CD4-positive, CD25-positive, alpha-beta regulatory T cell (primary cell): ENCODE results near the gene TMEM45A. TPM values are rescaled to one million over a fixed set of nuclear protein-coding genes. Genes with fewer than 3 reads are reported as not detected.

Experiments
- ATAC-seq, 2 donors: fragments of 150-1000 bp; cut with Tn5 transposase; one replicate each; pipeline ENCODE4 v1.10.0; 2021; ENCODE audit warnings: low read depth in 2 of 2, moderate number of reproducible peaks in 2 of 2, moderate library complexity in 1 of 2
- DNase-seq, 3 donors: peaks; one replicate each; pipeline versions ENCODE4 v3.0.0 to v3.0.0-alpha.2; 2012 to 2022; ENCODE audit warnings: mixed read lengths in 1 of 3
- H3K27ac ChIP-seq: one replicate; pipeline ENCODE4 v1.7.0; 2013; ENCODE audit warnings: mild to moderate bottlenecking, low read length; ENCODE audit not compliant: insufficient read depth, poor library complexity, severe bottlenecking
- H3K27me3 ChIP-seq: one replicate; pipeline ENCODE4 v1.7.0; 2013; ENCODE audit warnings: low read length; ENCODE audit not compliant: control insufficient read depth, insufficient read depth
- H3K36me3 ChIP-seq: one replicate; pipeline ENCODE4 v1.7.0; 2013; ENCODE audit warnings: mild to moderate bottlenecking, low read length, moderate library complexity; ENCODE audit not compliant: control insufficient read depth, insufficient read depth
- H3K4me1 ChIP-seq: 2 replicates; pipeline ENCODE4 v1.7.0; 2013; ENCODE audit warnings: mild to moderate bottlenecking, low read length; ENCODE audit not compliant: insufficient read depth, control insufficient read depth, poor library complexity, severe bottlenecking
- H3K4me3 ChIP-seq: one replicate; pipeline ENCODE4 v1.7.0; 2013; ENCODE audit warnings: low read depth, mild to moderate bottlenecking, low read length, moderate library complexity
- H3K9me3 ChIP-seq, 2 experiments: 1 replicate in 1 of 2; 2 replicates in 1 of 2; pipeline ENCODE4 v1.7.0; 2013; ENCODE audit warnings: low read length in 2 of 2, mild to moderate bottlenecking in 1 of 2, moderate library complexity in 1 of 2; ENCODE audit not compliant: control insufficient read depth in 2 of 2
- H3K27ac Mint-ChIP-seq, 3 donors: one replicate each; pipeline ENCODE4 v1.8.0; 2020 to 2022; ENCODE audit warnings: mild to moderate bottlenecking in 3 of 3, mixed read lengths in 3 of 3, moderate library complexity in 2 of 3
- H3K27me3 Mint-ChIP-seq: one replicate; pipeline ENCODE4 v1.8.0; 2022; ENCODE audit warnings: mild to moderate bottlenecking, mixed read lengths
- H3K36me3 Mint-ChIP-seq: one replicate; pipeline ENCODE4 v1.8.0; 2020; ENCODE audit warnings: mixed read lengths
- H3K4me1 Mint-ChIP-seq, 4 donors: one replicate each; pipeline ENCODE4 v1.8.0; 2020 to 2022; ENCODE audit warnings: mixed read lengths in 4 of 4, mild to moderate bottlenecking in 1 of 4
- H3K4me3 Mint-ChIP-seq, 4 donors: one replicate each; pipeline ENCODE4 v1.8.0; 2020 to 2022; ENCODE audit warnings: mild to moderate bottlenecking in 4 of 4, mixed read lengths in 4 of 4, moderate library complexity in 3 of 4
- H3K9me3 Mint-ChIP-seq, 7 donors: one replicate each; pipeline ENCODE4 v1.8.0; 2020 to 2022; ENCODE audit warnings: mixed read lengths in 7 of 7, mild to moderate bottlenecking in 3 of 7, moderate library complexity in 2 of 7
- polyA plus RNA-seq, 4 donors: library from polyadenylated mRNA; unstranded; fragments of 300-500 nt; fragmentation: Illumina TruSeq; gene quantifications; one replicate each; pipeline ENCODE4 v1.2.3, GENCODE V29; 2021
- total RNA-seq: library from RNA; stranded (reverse); gene quantifications from one replicate; pipeline ENCODE4 v1.2.3, GENCODE V29; 2022

Gene TMEM45A
- total and polyA plus RNA-seq, 5 donors from 2014 or later: 0.39 TPM; not detected in 4

DNA sequence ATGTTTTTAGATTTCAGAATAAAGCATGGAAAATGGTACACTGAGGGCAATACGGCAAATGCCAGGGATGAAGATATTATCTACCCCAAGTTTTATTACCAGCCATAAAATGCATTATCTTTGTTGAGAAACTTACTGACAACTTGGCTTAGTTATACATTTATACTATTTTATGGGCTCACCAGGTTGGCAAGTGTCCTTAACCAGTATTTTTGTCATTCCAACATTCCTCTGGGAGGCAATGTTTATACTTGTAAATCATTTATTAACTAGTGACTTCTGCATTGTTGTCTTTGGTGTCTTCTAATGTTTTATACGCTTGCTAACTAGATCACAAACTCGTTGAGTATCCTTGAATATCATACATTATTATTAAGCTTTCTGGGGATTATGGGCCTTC is 99.0 kb downstream of the TMEM45A start:
- Mint-ChIP-seq H3K36me3 (no peaks in the 10 kb centered on the region), H3K27me3 (peaks cover 13% of the 10 kb centered on the region), H3K4me3 (no peak overlapping the region)

DNA sequence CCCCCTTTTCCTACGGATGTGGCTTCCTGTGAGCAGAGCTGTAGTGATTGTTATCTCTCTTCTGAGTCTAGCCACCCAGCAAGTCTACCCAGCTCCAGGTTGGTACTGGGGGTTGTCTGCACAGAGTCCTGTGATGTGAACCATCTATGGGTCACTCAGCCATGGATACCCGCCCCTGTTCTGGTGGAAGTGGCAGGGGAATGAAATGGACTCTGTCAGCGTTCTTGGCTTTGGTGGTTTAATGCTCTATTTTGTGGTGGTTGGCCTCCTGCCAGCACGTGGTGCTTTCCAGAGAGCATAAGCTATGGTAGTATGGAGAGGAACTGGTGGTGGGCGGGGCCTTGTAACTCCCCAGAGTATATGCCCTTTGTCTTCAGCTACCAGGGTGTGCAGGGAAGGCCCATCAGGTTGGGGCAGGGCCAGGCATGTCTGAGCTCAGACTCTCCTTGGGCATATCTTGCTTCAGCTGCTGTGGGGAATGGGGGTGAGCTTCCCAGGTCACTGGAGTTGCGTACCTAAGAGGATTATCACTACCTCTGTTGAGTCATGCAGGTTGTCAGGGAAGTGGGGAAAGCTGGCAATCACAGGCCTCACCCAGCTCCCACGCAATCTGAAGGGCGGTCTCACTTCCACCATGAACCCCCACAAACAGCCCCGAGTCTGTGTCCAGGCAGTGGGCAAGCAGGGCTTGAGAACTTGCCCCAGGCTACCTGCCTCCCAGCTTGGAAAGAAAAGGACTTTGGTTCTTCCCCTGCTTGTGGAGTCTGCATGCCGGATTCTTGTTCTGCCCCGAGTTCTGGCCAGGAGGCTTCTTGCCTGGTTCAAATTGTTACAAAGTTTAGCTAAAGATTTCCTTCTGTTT is 108.0 kb downstream of the TMEM45A start:
- Mint-ChIP-seq H3K4me3 (no peak overlapping the region), H3K9me3 (peaks cover 0 to 9% (median 2%) of the 10 kb centered on the region in 7 donors), H3K36me3 (no peaks in the 10 kb centered on the region), H3K27ac (no peak overlapping the region), H3K4me1 (peaks cover 0 to 21% (median 12%) of the 10 kb centered on the region in 4 donors), H3K27me3 (peaks cover 17% of the 10 kb centered on the region)
- H3K4me1 ChIP-seq: peaks cover 10% of the 10 kb centered on the region
- H3K27ac ChIP-seq: no peak overlapping the region
- no peak overlapping the region for H3K4me3 ChIP-seq
- DNase-seq (no peak), ATAC-seq (no peak)
- no peaks in the 10 kb centered on the region for H3K36me3 ChIP-seq
- H3K27me3 ChIP-seq: no peaks in the 10 kb centered on the region
- H3K9me3 ChIP-seq: no peaks in the 10 kb centered on the region

More for the DNA sequence above, 99.0 kb downstream of the TMEM45A start:
- peaks cover 2% of the 10 kb centered on the region for H3K27me3 ChIP-seq
- Mint-ChIP-seq H3K4me1 (peaks cover 0 to 3% (median 2%) of the 10 kb centered on the region in 4 donors), H3K9me3 (peaks cover 0 to under 1% (median 0%) of the 10 kb centered on the region in 7 donors), H3K27ac (no peak overlapping the region)
- no peaks in the 10 kb centered on the region for H3K9me3 ChIP-seq
- H3K36me3 ChIP-seq: no peaks in the 10 kb centered on the region
- H3K4me3 ChIP-seq: no peak overlapping the region
- ATAC-seq (no peak), DNase-seq (no peak)
- no peaks in the 10 kb centered on the region for H3K4me1 ChIP-seq
- H3K27ac ChIP-seq: no peak overlapping the region

DNA sequence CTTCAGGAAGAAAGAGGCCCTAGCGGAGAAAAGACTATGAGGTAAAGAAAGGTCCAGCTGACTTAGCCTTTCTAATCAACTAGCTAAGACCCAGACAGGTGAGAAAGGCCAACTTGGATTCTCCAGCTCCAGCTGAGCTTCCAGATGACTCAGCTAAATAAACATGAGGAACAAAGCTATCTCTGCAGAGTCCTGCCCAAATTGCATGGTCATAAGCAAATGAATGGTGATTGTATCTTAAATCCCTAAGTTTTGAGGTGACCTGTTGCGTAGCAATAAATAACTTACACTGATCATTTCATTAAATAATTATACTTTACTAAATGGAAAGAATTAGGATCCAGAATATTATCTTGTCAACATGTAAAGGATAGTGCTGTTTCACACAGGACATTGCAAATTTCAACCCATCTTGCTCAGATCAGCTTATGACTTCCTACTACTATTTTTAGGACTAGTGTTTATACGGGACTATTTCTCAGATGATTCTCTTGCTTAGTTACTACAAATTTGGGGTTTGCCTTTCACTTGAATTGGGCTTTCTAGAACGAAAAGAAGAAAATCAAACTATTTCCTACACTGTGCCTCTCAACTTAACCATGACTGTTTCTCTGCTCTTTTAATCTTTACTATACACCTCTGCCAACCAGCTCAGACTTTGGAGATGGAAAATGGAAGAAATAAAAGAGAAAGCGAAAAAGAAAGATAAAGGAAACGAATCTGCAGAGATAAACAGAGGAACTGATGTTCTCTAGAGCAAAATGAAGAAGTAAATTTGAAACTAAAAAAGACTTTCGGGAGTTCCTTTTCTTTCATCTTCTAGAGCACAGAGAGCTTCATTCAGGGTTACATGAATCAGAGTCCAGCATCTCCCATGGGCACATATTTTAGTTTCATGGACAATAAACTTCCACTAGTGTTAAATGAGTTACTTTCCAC is 110.4 kb downstream of the TMEM45A start:
- DNase-seq: peak in 1 of 3 donors; percentile 30
- H3K4me1 Mint-ChIP-seq: peaks cover 0 to 21% (median 12%) of the 10 kb centered on the region in 4 donors
- no peak overlapping the region for H3K27ac Mint-ChIP-seq
- Histone ChIP-seq H3K27ac (no peak overlapping the region), H3K27me3 (peaks cover 6% of the 10 kb centered on the region), H3K36me3 (no peaks in the 10 kb centered on the region), H3K4me3 (peak overlapping the region; percentile 32), H3K4me1 (peaks cover 10% of the 10 kb centered on the region), H3K9me3 (no peaks in the 10 kb centered on the region)
- peaks cover 12% of the 10 kb centered on the region for H3K27me3 Mint-ChIP-seq
- H3K36me3 Mint-ChIP-seq: no peaks in the 10 kb centered on the region
- no peak for ATAC-seq
- peaks cover 0 to 9% (median 2%) of the 10 kb centered on the region in 7 donors for H3K9me3 Mint-ChIP-seq
- peak overlapping the region in 3 of 4 donors; percentile 25 to 88 (median 44) for H3K4me3 Mint-ChIP-seq

DNA sequence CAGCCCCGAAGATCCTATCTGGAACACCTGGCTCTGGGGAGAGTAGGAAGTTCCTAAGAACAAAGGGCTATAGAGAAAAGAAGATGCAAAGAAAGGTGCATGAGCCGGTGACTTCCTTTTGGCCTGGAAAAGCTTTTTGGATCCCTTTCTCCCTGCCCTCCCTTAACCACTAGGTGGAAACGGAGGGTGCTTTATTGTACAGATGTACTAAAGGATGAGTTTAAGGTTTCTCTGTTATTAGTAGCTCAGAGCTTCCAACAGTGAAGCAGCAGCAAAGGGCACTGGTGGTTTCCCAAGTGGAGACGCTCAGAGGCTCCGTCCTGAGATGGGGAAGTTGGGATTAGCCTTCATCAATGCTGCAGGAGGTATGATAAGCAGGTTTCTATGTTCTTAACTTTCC is 111.0 kb downstream of the TMEM45A start:
- Mint-ChIP-seq H3K4me3 (peak overlapping the region in 1 of 4 donors; percentile 25), H3K4me1 (peaks cover 0 to 21% (median 12%) of the 10 kb centered on the region in 4 donors), H3K36me3 (no peaks in the 10 kb centered on the region), H3K27ac (no peak overlapping the region), H3K9me3 (peaks cover 0 to 9% (median 2%) of the 10 kb centered on the region in 7 donors), H3K27me3 (peaks cover 8% of the 10 kb centered on the region)
- H3K27me3 ChIP-seq: peaks cover 6% of the 10 kb centered on the region
- DNase-seq (peak in 1 of 3 donors; percentile 8), ATAC-seq (no peak)
- H3K36me3 ChIP-seq: no peaks in the 10 kb centered on the region
- H3K9me3 ChIP-seq: no peaks in the 10 kb centered on the region
- peak overlapping the region; percentile 32 for H3K4me3 ChIP-seq
- no peak overlapping the region for H3K27ac ChIP-seq
- peaks cover 10% of the 10 kb centered on the region for H3K4me1 ChIP-seq

DNA sequence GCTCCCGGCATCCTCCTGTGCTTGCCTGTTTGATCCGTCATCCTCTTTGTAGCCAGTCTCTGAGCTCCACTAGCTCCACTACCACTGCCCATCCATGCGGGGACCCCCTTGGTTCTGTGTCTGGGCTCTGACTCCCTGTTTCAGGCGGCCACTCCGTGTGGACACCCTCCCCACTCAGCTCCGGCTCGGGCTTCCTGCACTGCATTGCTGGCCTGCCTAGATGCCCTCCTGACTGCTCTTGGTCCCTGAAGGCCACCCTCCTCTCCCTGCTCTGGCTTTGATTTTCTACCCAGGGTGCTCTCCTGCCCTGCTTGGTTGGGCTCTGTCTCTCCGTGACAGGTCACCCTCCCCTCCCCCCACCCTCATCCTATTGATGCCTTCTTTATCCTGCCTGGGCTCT is 112.9 kb downstream of the TMEM45A start:
- no peaks in the 10 kb centered on the region for H3K36me3 ChIP-seq

GRCh38 chr3:100606894-100607512 is 114.6 kb downstream of the TMEM45A start:
- Mint-ChIP-seq H3K4me1 (peaks cover 0 to 14% (median 10%) of the 10 kb centered on the region in 4 donors), H3K4me3 (no peak overlapping the region), H3K27ac (no peak overlapping the region), H3K27me3 (peaks cover 8% of the 10 kb centered on the region), H3K9me3 (peaks cover 0 to 1% (median 0%) of the 10 kb centered on the region in 7 donors), H3K36me3 (no peaks in the 10 kb centered on the region)
- H3K4me3 ChIP-seq: no peak overlapping the region
- H3K9me3 ChIP-seq: no peaks in the 10 kb centered on the region
- no peak for ATAC-seq
- H3K27me3 ChIP-seq: peaks cover 11% of the 10 kb centered on the region
- H3K27ac ChIP-seq: no peak overlapping the region
- DNase-seq: no peak
- no peaks in the 10 kb centered on the region for H3K36me3 ChIP-seq
- H3K4me1 ChIP-seq: peaks cover 10% of the 10 kb centered on the region

More for the DNA sequence above, 112.9 kb downstream of the TMEM45A start:
- Mint-ChIP-seq H3K27ac (no peak overlapping the region), H3K4me3 (no peak overlapping the region), H3K9me3 (peaks cover 0 to 3% (median 0%) of the 10 kb centered on the region in 7 donors), H3K4me1 (peaks cover 0 to 21% (median 10%) of the 10 kb centered on the region in 4 donors), H3K36me3 (no peaks in the 10 kb centered on the region), H3K27me3 (peaks cover 8% of the 10 kb centered on the region)
- Histone ChIP-seq H3K9me3 (no peaks in the 10 kb centered on the region), H3K27ac (no peak overlapping the region), H3K4me1 (peaks cover 10% of the 10 kb centered on the region), H3K27me3 (peaks cover 11% of the 10 kb centered on the region), H3K4me3 (no peak overlapping the region)
- DNase-seq (no peak), ATAC-seq (no peak)

DNA sequence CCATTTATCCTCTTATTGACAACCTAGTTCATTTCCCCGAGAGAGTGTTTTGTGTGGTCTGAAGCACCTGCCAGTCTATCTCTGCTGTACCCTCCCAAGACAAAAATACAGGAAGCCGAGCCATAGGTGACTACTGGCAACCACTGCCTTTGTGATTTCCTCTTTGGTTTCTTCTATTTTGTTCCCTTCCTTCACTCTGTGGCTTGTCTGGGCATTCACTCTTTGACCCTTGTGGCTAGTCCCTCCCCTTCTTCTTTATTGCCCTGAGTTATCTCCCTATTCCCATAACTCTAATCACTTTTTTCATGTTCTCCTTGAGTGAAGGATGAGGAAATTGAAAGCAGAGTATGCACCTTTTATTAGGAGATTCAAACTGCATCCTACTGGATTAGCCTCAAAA is 116.9 kb downstream of the TMEM45A start, which contains the start of gene ADGRG7:
TSS of gene ADGRG7 (plus strand) at position 297 of the 400 bp plus-strand sequence. CDS start 256 bp downstream, outside the sequence.
- peaks cover 14% of the 10 kb centered on the region for H3K27me3 Mint-ChIP-seq
- no peak within 1 kb of the TSS for H3K27ac ChIP-seq
- no peaks in the 10 kb centered on the region for H3K4me1 Mint-ChIP-seq
- no peaks in the 10 kb centered on the region for H3K9me3 ChIP-seq
- H3K9me3 Mint-ChIP-seq: peaks cover 0 to 1% (median 0%) of the 10 kb centered on the region in 7 donors
- no peaks in the 10 kb centered on the region for H3K36me3 Mint-ChIP-seq
- peak within 1 kb of the TSS in 1 of 3 donors; percentile 88 for H3K27ac Mint-ChIP-seq
- peaks cover 11% of the 10 kb centered on the region for H3K27me3 ChIP-seq
- ATAC-seq (no peak), DNase-seq (peak in 1 of 3 donors; percentile 44)
- H3K4me1 ChIP-seq: no peaks in the 10 kb centered on the region
- no peak within 1 kb of the TSS for H3K4me3 Mint-ChIP-seq
- no peak within 1 kb of the TSS for H3K4me3 ChIP-seq
- no peaks in the 10 kb centered on the region for H3K36me3 ChIP-seq
